Activated naive CD8-positive, alpha-beta T cell (primary cell): ENCODE measurements around the gene TNFRSF12A.

Experiments used
- H3K27ac Mint-ChIP-seq: one replicate; pipeline ENCODE4 v1.8.0; 2021; ENCODE audit warnings: mixed read lengths
- H3K27me3 Mint-ChIP-seq: one replicate; pipeline ENCODE4 v1.8.0; 2021; ENCODE audit warnings: mixed read lengths
- H3K36me3 Mint-ChIP-seq: one replicate; pipeline ENCODE4 v1.8.0; 2021; ENCODE audit warnings: mixed read lengths
- H3K4me1 Mint-ChIP-seq: one replicate; pipeline ENCODE4 v1.8.0; 2021; ENCODE audit warnings: low read depth, mixed read lengths
- H3K4me3 Mint-ChIP-seq: one replicate; pipeline ENCODE4 v1.8.0; 2021; ENCODE audit warnings: mild to moderate bottlenecking, mixed read lengths
- H3K9me3 Mint-ChIP-seq: one replicate; pipeline ENCODE4 v1.8.0; 2021; ENCODE audit warnings: low read depth, mixed read lengths

TNFRSF12A gene

GRCh38 chr16:3013998-3014690 is 6.0 kb upstream of the TNFRSF12A start:
- no peak overlapping the region for H3K27ac Mint-ChIP-seq
- H3K4me3 Mint-ChIP-seq, result no peak overlapping the region
- no peaks in the 10 kb centered on the region for H3K27me3 Mint-ChIP-seq
- H3K9me3 Mint-ChIP-seq, result no peaks in the 10 kb centered on the region
- H3K4me1 Mint-ChIP-seq, result peaks cover 8% of the 10 kb centered on the region
- H3K36me3 Mint-ChIP-seq, result no peaks in the 10 kb centered on the region

GRCh38 chr16:3014971-3015370 is 5.2 kb upstream of the TNFRSF12A start:
- Mint-ChIP-seq H3K9me3 (no peaks in the 10 kb centered on the region), H3K36me3 (no peaks in the 10 kb centered on the region), H3K27me3 (no peaks in the 10 kb centered on the region), H3K4me3 (no peak overlapping the region), H3K4me1 (peaks cover 15% of the 10 kb centered on the region), H3K27ac (no peak overlapping the region)

- H3K4me3 Mint-ChIP-seq, result no peak overlapping the region
- no peaks in the 10 kb centered on the region for H3K27me3 Mint-ChIP-seq
- H3K27ac Mint-ChIP-seq, result no peak overlapping the region
- peaks cover 19% of the 10 kb centered on the region for H3K4me1 Mint-ChIP-seq
- H3K36me3 Mint-ChIP-seq, result no peaks in the 10 kb centered on the region
- no peaks in the 10 kb centered on the region for H3K9me3 Mint-ChIP-seq
Measured at GRCh38 chr16:3015865-3016521, 4.2 kb upstream of the TNFRSF12A start.

GRCh38 chr16:3017344-3017743 is 2.8 kb upstream of the TNFRSF12A start:
- H3K27me3 Mint-ChIP-seq, result no peaks in the 10 kb centered on the region
- H3K9me3 Mint-ChIP-seq, result no peaks in the 10 kb centered on the region
- no peak overlapping the region for H3K4me3 Mint-ChIP-seq
- H3K4me1 Mint-ChIP-seq, result peaks cover 30% of the 10 kb centered on the region
- H3K36me3 Mint-ChIP-seq, result no peaks in the 10 kb centered on the region
- H3K27ac Mint-ChIP-seq, result no peak overlapping the region

- Mint-ChIP-seq H3K27me3 (no peaks in the 10 kb centered on the region), H3K27ac (no peak within 1 kb of the TSS), H3K36me3 (no peaks in the 10 kb centered on the region), H3K9me3 (no peaks in the 10 kb centered on the region), H3K4me1 (peaks cover 36% of the 10 kb centered on the region), H3K4me3 (peak within 1 kb of the TSS; percentile 76)
Measured at GRCh38 chr16:3017794-3018506, 2.2 kb upstream of the TNFRSF12A start, which contains the start of gene CLDN6. Gene CLDN6, minus strand, starts transcription at chr16:3018183. Its CDS starts 2,162 bp downstream, at chr16:3016021.

- Mint-ChIP-seq H3K4me3 (peak overlapping the region; percentile 89), H3K4me1 (peaks cover 45% of the 10 kb centered on the region), H3K27ac (peak overlapping the region; percentile 70), H3K27me3 (no peaks in the 10 kb centered on the region), H3K9me3 (no peaks in the 10 kb centered on the region), H3K36me3 (no peaks in the 10 kb centered on the region)
Measured at GRCh38 chr16:3019594-3020246, 448 bp upstream of the TNFRSF12A start.

- H3K4me3 Mint-ChIP-seq, result peak overlapping the region; percentile 87
- no peaks in the 10 kb centered on the region for H3K36me3 Mint-ChIP-seq
- H3K4me1 Mint-ChIP-seq, result peaks cover 45% of the 10 kb centered on the region
Measured at GRCh38 chr16:3020604-3021448, 658 bp downstream of the TNFRSF12A start.

GRCh38 chr16:3021449-3022207 is 1.5 kb downstream of the TNFRSF12A start:
- Mint-ChIP-seq H3K4me3 (peak overlapping the region; percentile 87), H3K4me1 (peaks cover 45% of the 10 kb centered on the region), H3K36me3 (no peaks in the 10 kb centered on the region), H3K9me3 (no peaks in the 10 kb centered on the region), H3K27ac (peak overlapping the region; percentile 96), H3K27me3 (no peaks in the 10 kb centered on the region)

More at GRCh38 chr16:3020604-3021448, 658 bp downstream of the TNFRSF12A start:
- Mint-ChIP-seq H3K27me3 (no peaks in the 10 kb centered on the region), H3K27ac (peak overlapping the region; percentile 96), H3K9me3 (no peaks in the 10 kb centered on the region)

- peaks cover 45% of the 10 kb centered on the region for H3K4me1 Mint-ChIP-seq
- H3K9me3 Mint-ChIP-seq, result no peaks in the 10 kb centered on the region
- H3K27me3 Mint-ChIP-seq, result no peaks in the 10 kb centered on the region
- H3K27ac Mint-ChIP-seq, result peak overlapping the region; percentile 96
- peak overlapping the region; percentile 87 for H3K4me3 Mint-ChIP-seq
- H3K36me3 Mint-ChIP-seq, result no peaks in the 10 kb centered on the region
Measured at GRCh38 chr16:3022208-3022683, 2.1 kb downstream of the TNFRSF12A start.

GRCh38 chr16:3022684-3023414 is 2.7 kb downstream of the TNFRSF12A start:
- Mint-ChIP-seq H3K36me3 (no peaks in the 10 kb centered on the region), H3K9me3 (no peaks in the 10 kb centered on the region), H3K4me1 (peaks cover 45% of the 10 kb centered on the region), H3K27ac (peak overlapping the region; percentile 96), H3K4me3 (peak overlapping the region; percentile 87), H3K27me3 (no peaks in the 10 kb centered on the region)

GRCh38 chr16:3023415-3023668 is 3.2 kb downstream of the TNFRSF12A start:
- Mint-ChIP-seq H3K27me3 (no peaks in the 10 kb centered on the region), H3K36me3 (no peaks in the 10 kb centered on the region), H3K4me1 (peaks cover 43% of the 10 kb centered on the region), H3K9me3 (no peaks in the 10 kb centered on the region), H3K27ac (peak overlapping the region; percentile 96), H3K4me3 (peak overlapping the region; percentile 87)

- Mint-ChIP-seq H3K9me3 (no peaks in the 10 kb centered on the region), H3K4me1 (peaks cover 46% of the 10 kb centered on the region), H3K27ac (peak within 1 kb of the TSS; percentile 96), H3K36me3 (no peaks in the 10 kb centered on the region), H3K4me3 (peak within 1 kb of the TSS; percentile 87), H3K27me3 (peaks cover under 1% of the 10 kb centered on the region)
Measured at GRCh38 chr16:3023669-3024478, 3.7 kb downstream of the TNFRSF12A start, which contains the start of the genes HCFC1R1 and THOC6. Gene HCFC1R1, minus strand, starts transcription at chr16:3023942. Its CDS starts 1 bp downstream, at chr16:3023941. Gene THOC6, plus strand, starts transcription at chr16:3024035. Its CDS starts 292 bp downstream, at chr16:3024327.
